Vagina (tissue), 2 donors: ENCODE data around the gene SF3B6.

ENCODE experiments used
- CTCF ChIP-seq, 3 experiments: fragments of 450-650 bp in 2 of 3; fragments of 200-600 bp in 1 of 3; sonication (generic) in 1 of 3; IDR thresholded peaks; one replicate each; pipeline ENCODE4 v1.5.1; 2017 to 2019; ENCODE audit warnings: antibody characterized with exemption in 3 of 3, mild to moderate bottlenecking in 2 of 3, moderate library complexity in 2 of 3
- POLR2A ChIP-seq, 2 donors: fragments of 450-650 bp; IDR thresholded peaks; one replicate each; pipeline ENCODE4 v1.6.1; 2017; ENCODE audit warnings: antibody characterized with exemption in 2 of 2, mild to moderate bottlenecking in 2 of 2, moderate library complexity in 2 of 2
- POLR2AphosphoS5 ChIP-seq, 2 donors: sonication (generic); formaldehyde crosslinking; IDR thresholded peaks; one replicate each; pipeline ENCODE4 v1.9.0; 2017; ENCODE audit warnings: antibody characterized with exemption in 2 of 2, mild to moderate bottlenecking in 2 of 2, low read depth in 1 of 2; ENCODE audit not compliant: insufficient read depth in 1 of 2

- TF ChIP-seq POLR2AphosphoS5 (IDR thresholded peaks at IDR 0.05; ENCODE audit: insufficient read depth in 1 of 2, low read depth in 1 of 2) (no peak), CTCF (IDR thresholded peaks at IDR 0.05) (no peak), POLR2A (IDR thresholded peaks at IDR 0.05) (no peak)
Observed at GRCh38 chr2:24077535-24077877, 1.4 kb upstream of the SF3B6 start.
